ENCODE measurements around the gene GOLGA7B. TPM values are rescaled to one million over a fixed set of nuclear protein-coding genes. Genes with fewer than 3 reads are reported as not detected.

GOLGA7B gene
- total and polyA plus RNA-seq, 2 donors (not counting 1 experiment from before 2014, with no cell fraction given): 0.01 TPM; not detected in 1

- Histone ChIP-seq H3K4me1 (ENCODE audit: control insufficient read depth in 2 of 2, insufficient read depth in 2 of 2, low read length in 2 of 2) (peaks cover 3 to 7% of the 10 kb centered on the region in 2 donors), H3K4me3 (ENCODE audit: control extremely low read depth in 1 of 5, extremely low read depth in 1 of 5, insufficient read depth in 1 of 5, low read depth in 2 of 5, low read length in 4 of 5) (no peak overlapping the region), H3K27me3 (replicated peaks in 1 of 4; ENCODE audit: control extremely low read depth in 1 of 4, control insufficient read depth in 3 of 4, insufficient read depth in 4 of 4, low read length in 3 of 4) (peaks cover 0 to 8% (median 3%) of the 10 kb centered on the region in 4 experiments), H3K36me3 (replicated peaks in 1 of 2; ENCODE audit: control extremely low read depth in 1 of 2, control insufficient read depth in 1 of 2, extremely low read depth in 1 of 2, insufficient read depth in 2 of 2, low read length in 1 of 2) (no peaks in the 10 kb centered on the region), H3K9me3 (ENCODE audit: control extremely low read depth in 1 of 3, control insufficient read depth in 2 of 3, insufficient read depth in 1 of 3, low read length in 2 of 3) (no peaks in the 10 kb centered on the region), H3K79me2 (ENCODE audit: control insufficient read depth, insufficient read depth, low read length) (no peaks in the 10 kb centered on the region), H3K9ac (ENCODE audit: low read length) (no peak overlapping the region), H2AFZ (ENCODE audit: insufficient read depth, low read depth, low read length, poor library complexity, severe bottlenecking) (no peak overlapping the region), H3K27ac (ENCODE audit: low read length in 2 of 2) (no peak overlapping the region), H3K4me2 (replicated peaks; ENCODE audit: low read depth, low read length, poor library complexity, severe bottlenecking) (no peak overlapping the region), H4K20me1 (ENCODE audit: control insufficient read depth, insufficient read depth, low read length, poor library complexity, severe bottlenecking) (no peaks in the 10 kb centered on the region)
- no peak for DNase-seq
- intact Hi-C loops (cut with micrococcal nuclease): no loop called here
- peaks cover 26% of the 10 kb centered on the region for H3K27me3 Mint-ChIP-seq
- no peak for ATAC-seq (ENCODE audit: low read depth)
- POLR2A ChIA-PET: no interaction called here
- H3K4me3 Mint-ChIP-seq: no peak overlapping the region
- no peaks in the 10 kb centered on the region for H3K9me3 Mint-ChIP-seq (ENCODE audit: insufficient read depth)
- CTCF ChIA-PET: no interaction called here
- peaks cover 3% of the 10 kb centered on the region for H3K4me1 Mint-ChIP-seq
- WGBS (ENCODE audit: insufficient coverage): 96% methylated on average over 8 of the region's 10 CpGs
- no peak overlapping the region for H3K27ac Mint-ChIP-seq
- TF ChIP-seq EZH2 (IDR thresholded peaks at IDR 0.05; ENCODE audit: borderline replicate concordance, insufficient read depth, low read depth, low read length, poor library complexity, severe bottlenecking) (no peak), CTCF (IDR thresholded peaks at IDR 0.05) (no peak)
These were observed 17.0 kb downstream of the GOLGA7B start for GRCh38 chr10:97866524-97867219.

GRCh38 chr10:97867220-97867800, 17.7 kb downstream of the GOLGA7B start:
- intact Hi-C loops (cut with micrococcal nuclease): no loop called here
- no peak for TF ChIP-seq CTCF (IDR thresholded peaks at IDR 0.05)
- TF ChIP-seq EZH2 (IDR thresholded peaks at IDR 0.05; ENCODE audit: borderline replicate concordance, insufficient read depth, low read depth, low read length, poor library complexity, severe bottlenecking): no peak
- Histone ChIP-seq H3K4me2 (replicated peaks; ENCODE audit: low read depth, low read length, poor library complexity, severe bottlenecking) (no peak overlapping the region), H3K9me3 (ENCODE audit: control extremely low read depth in 1 of 3, control insufficient read depth in 2 of 3, insufficient read depth in 1 of 3, low read length in 2 of 3) (no peaks in the 10 kb centered on the region), H3K27me3 (replicated peaks in 1 of 4; ENCODE audit: control extremely low read depth in 1 of 4, control insufficient read depth in 3 of 4, insufficient read depth in 4 of 4, low read length in 3 of 4) (peaks cover 0 to 8% (median 5%) of the 10 kb centered on the region in 4 experiments), H4K20me1 (ENCODE audit: control insufficient read depth, insufficient read depth, low read length, poor library complexity, severe bottlenecking) (no peaks in the 10 kb centered on the region), H3K27ac (ENCODE audit: low read length in 2 of 2) (no peak overlapping the region), H3K4me1 (ENCODE audit: control insufficient read depth in 2 of 2, insufficient read depth in 2 of 2, low read length in 2 of 2) (peaks cover 3 to 7% of the 10 kb centered on the region in 2 donors), H3K36me3 (replicated peaks in 1 of 2; ENCODE audit: control extremely low read depth in 1 of 2, control insufficient read depth in 1 of 2, extremely low read depth in 1 of 2, insufficient read depth in 2 of 2, low read length in 1 of 2) (no peaks in the 10 kb centered on the region), H3K9ac (ENCODE audit: low read length) (no peak overlapping the region), H3K4me3 (ENCODE audit: control extremely low read depth in 1 of 5, extremely low read depth in 1 of 5, insufficient read depth in 1 of 5, low read depth in 2 of 5, low read length in 4 of 5) (no peak overlapping the region), H3K79me2 (ENCODE audit: control insufficient read depth, insufficient read depth, low read length) (no peaks in the 10 kb centered on the region), H2AFZ (ENCODE audit: insufficient read depth, low read depth, low read length, poor library complexity, severe bottlenecking) (no peak overlapping the region)
- ChIA-PET POLR2A (no interaction called here), CTCF (interaction anchor here (0.6 to 0.9 kb wide), 2 partner anchors 103 to 178 kb away, joined by 3 read pairs; no protein-coding TSS in a partner anchor)
- DNase-seq (no peak), ATAC-seq (ENCODE audit: low read depth) (no peak)
- no peaks in the 10 kb centered on the region for H3K9me3 Mint-ChIP-seq (ENCODE audit: insufficient read depth)
- H3K4me1 Mint-ChIP-seq: peaks cover 3% of the 10 kb centered on the region
- H3K27ac Mint-ChIP-seq: no peak overlapping the region
- no peak overlapping the region for H3K4me3 Mint-ChIP-seq
- WGBS (ENCODE audit: insufficient coverage): 91% methylated on average over 10 of the region's 10 CpGs
- H3K27me3 Mint-ChIP-seq: peaks cover 24% of the 10 kb centered on the region

All from B cell (primary cell).